ENCODE results near the gene CMIP. TPM values are rescaled to one million over a fixed set of nuclear protein-coding genes. Genes with fewer than 3 reads are reported as not detected.

Gene CMIP
- total and polyA plus RNA-seq, 10 of the 15 experiments (the other 5 are each of a cell fraction or from before 2014, with no cell fraction given) = 1.2 to 43.2 (median 4.4) TPM

DNA sequence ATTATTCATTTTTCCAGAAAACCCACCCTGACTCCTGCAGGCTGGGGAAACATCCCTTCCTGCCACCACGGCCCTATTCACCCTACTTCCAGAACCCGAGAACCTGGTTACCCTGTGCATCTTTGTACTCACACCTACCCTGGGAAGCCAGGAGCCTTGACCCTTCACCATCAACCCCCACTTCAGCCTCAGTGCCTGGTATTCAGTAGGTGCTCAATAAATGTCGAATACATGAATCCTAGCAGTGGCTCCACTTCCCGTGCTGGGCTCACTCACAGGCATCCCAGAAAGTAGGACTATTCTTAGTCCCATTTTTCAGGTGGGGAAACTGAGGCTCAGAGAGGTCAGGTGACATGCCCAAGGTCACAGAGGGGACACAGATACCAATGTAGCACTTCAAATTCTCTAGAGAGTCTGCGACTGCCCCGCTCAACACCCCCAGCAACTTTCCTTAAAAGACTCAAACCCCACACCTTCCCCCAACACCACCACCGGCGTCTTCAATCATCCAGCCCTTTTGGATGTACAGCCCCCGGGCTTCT is 36.1 kb upstream of the CMIP start (continued):
- TF ChIP-seq CBX5 (IDR thresholded peaks at IDR 0.05; ENCODE audit: low read depth) (no peak), POU2F2 (IDR thresholded peaks at IDR 0.05; ENCODE audit: borderline replicate concordance, low read depth, low read length) (no peak), RAD51 (IDR thresholded peaks at IDR 0.05) (no peak)

DNA sequence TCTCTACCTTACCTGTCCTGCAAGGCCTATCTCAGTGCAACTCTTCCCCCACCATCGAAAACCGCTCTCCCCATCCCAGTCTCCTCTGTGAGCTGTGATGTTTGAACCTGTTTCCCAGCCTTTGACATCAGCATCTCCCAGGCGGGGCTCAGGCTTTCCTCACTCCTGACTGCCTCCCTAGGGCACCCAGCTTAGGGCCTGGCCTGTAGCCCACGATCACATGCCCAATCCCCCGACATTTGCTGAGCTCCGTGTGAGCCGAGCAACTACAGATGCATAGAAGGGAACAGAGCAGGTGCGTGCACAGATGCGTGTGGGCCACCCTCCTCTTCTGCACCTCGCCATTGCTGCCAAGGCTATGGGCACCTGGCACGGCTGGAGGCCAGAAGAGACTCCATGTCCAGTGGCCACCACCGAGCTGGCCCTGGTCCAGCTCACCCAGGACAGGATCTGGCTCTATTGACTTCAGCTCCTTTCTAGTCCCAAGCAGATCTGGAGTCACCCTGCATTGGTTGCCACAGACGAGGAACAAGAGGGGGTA is 35.5 kb upstream of the CMIP start:
- Histone ChIP-seq H3K79me2 (ENCODE audit: control insufficient read depth, insufficient read depth, low read length) (no peaks in the 10 kb centered on the region), H3K9me3 (replicated peaks; ENCODE audit: control insufficient read depth, insufficient read depth, low read length) (no peaks in the 10 kb centered on the region), H3K4me3 (no peak overlapping the region), H4K20me1 (ENCODE audit: control insufficient read depth, insufficient read depth) (no peaks in the 10 kb centered on the region), H3K4me2 (ENCODE audit: control insufficient read depth, insufficient read depth) (no peak overlapping the region), H3K9ac (ENCODE audit: control insufficient read depth, insufficient read depth, low read length) (no peak overlapping the region), H3K36me3 (ENCODE audit: control insufficient read depth in 2 of 2, insufficient read depth in 2 of 2, low read length in 1 of 2) (no peaks in the 10 kb centered on the region), H3K27me3 (replicated peaks in 1 of 2; ENCODE audit: control insufficient read depth in 2 of 2, insufficient read depth in 2 of 2, low read length in 1 of 2) (no peaks in the 10 kb centered on the region; a peak in 2 of 4 replicates), H3K27ac (ENCODE audit: control insufficient read depth, insufficient read depth) (no peak overlapping the region), H3K4me1 (ENCODE audit: control insufficient read depth, insufficient read depth, low read length) (no peaks in the 10 kb centered on the region), H2AFZ (ENCODE audit: control insufficient read depth, low read depth, low read length) (no peak overlapping the region)
- CTCF ChIA-PET = interaction anchor here (0.9 to 1.2 kb wide), 3 partner anchors 15 to 306 kb away, joined by 3 to 4 read pairs (median 3); no protein-coding TSS in a partner anchor
- in situ Hi-C loops (cut with MboI) = loop anchor here (10.0 kb wide), 1 partner anchor 316 kb away; no protein-coding TSS in a partner anchor
- ATAC-seq (no peak), DNase-seq (ENCODE audit: low read depth, low spot score) (no peak), FAIRE-seq (no peak)
- BruUV-seq (replicated peaks) = no TSS peak
- SMC1A ChIA-PET (ENCODE audit: uncharacterized antibody, unreplicated experiment) = interaction anchor here (1.1 to 1.6 kb wide), 2 partner anchors 70 to 446 kb away, joined by 3 read pairs; no protein-coding TSS in a partner anchor
- intact Hi-C loops (cut with micrococcal nuclease; ENCODE audit: unreplicated experiment) = no loop called here
- RAD21 ChIA-PET (ENCODE audit: unreplicated experiment) = interaction anchor here (0.7 to 0.8 kb wide), 2 partner anchors 9 to 44 kb away, joined by 3 read pairs; no protein-coding TSS in a partner anchor
- 52% methylated on average over 13 of the region's 13 CpGs for WGBS (ENCODE audit: insufficient coverage, insufficient replicate concordance, low lambda C conversion rate, missing lambda C conversion rate)
- POLR2A ChIA-PET = no interaction called here
- TF ChIP-seq IKZF2 (IDR thresholded peaks at IDR 0.05) (no peak), CREB1 (IDR thresholded peaks at IDR 0.05; ENCODE audit: low read depth) (no peak), JUND (IDR thresholded peaks at IDR 0.05; ENCODE audit: low read depth, low read length) (no peak), POLR2AphosphoS5 (IDR thresholded peaks at IDR 0.05; ENCODE audit: low read length) (no peak), MTA2 (IDR thresholded peaks at IDR 0.05; ENCODE audit: low read depth) (no peak), TARDBP (IDR thresholded peaks at IDR 0.05; ENCODE audit: borderline replicate concordance) (no peak), RFX5 (IDR thresholded peaks at IDR 0.05; ENCODE audit: low read depth, low read length) (no peak), NR2C2 (IDR thresholded peaks at IDR 0.05; ENCODE audit: borderline replicate concordance, control insufficient read depth, insufficient read length, low read depth) (no peak), MEF2B (IDR thresholded peaks at IDR 0.05; ENCODE audit: partially characterized antibody, poor library complexity, severe bottlenecking) (no peak), HDGF (IDR thresholded peaks at IDR 0.05) (no peak)
- TF ChIP-seq, protein P1, sequence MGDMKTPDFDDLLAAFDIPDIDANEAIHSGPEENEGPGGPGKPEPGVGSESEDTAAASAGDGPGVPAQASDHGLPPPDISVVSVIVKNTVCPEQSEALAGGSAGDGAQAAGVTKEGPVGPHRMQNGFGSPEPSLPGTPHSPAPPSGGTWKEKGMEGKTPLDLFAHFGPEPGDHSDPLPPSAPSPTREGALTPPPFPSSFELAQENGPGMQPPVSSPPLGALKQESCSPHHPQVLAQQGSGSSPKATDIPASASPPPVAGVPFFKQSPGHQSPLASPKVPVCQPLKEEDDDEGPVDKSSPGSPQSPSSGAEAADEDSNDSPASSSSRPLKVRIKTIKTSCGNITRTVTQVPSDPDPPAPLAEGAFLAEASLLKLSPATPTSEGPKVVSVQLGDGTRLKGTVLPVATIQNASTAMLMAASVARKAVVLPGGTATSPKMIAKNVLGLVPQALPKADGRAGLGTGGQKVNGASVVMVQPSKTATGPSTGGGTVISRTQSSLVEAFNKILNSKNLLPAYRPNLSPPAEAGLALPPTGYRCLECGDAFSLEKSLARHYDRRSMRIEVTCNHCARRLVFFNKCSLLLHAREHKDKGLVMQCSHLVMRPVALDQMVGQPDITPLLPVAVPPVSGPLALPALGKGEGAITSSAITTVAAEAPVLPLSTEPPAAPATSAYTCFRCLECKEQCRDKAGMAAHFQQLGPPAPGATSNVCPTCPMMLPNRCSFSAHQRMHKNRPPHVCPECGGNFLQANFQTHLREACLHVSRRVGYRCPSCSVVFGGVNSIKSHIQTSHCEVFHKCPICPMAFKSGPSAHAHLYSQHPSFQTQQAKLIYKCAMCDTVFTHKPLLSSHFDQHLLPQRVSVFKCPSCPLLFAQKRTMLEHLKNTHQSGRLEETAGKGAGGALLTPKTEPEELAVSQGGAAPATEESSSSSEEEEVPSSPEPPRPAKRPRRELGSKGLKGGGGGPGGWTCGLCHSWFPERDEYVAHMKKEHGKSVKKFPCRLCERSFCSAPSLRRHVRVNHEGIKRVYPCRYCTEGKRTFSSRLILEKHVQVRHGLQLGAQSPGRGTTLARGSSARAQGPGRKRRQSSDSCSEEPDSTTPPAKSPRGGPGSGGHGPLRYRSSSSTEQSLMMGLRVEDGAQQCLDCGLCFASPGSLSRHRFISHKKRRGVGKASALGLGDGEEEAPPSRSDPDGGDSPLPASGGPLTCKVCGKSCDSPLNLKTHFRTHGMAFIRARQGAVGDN (IDR thresholded peaks at IDR 0.05) = no peak
- TF ChIP-seq, protein P2, sequence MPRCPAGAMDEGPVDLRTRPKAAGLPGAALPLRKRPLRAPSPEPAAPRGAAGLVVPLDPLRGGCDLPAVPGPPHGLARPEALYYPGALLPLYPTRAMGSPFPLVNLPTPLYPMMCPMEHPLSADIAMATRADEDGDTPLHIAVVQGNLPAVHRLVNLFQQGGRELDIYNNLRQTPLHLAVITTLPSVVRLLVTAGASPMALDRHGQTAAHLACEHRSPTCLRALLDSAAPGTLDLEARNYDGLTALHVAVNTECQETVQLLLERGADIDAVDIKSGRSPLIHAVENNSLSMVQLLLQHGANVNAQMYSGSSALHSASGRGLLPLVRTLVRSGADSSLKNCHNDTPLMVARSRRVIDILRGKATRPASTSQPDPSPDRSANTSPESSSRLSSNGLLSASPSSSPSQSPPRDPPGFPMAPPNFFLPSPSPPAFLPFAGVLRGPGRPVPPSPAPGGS (IDR thresholded peaks at IDR 0.05; ENCODE audit: borderline replicate concordance, insufficient read depth, low read depth, low read length, poor library complexity, severe bottlenecking) = no peak
- TF ChIP-seq, protein P3, sequence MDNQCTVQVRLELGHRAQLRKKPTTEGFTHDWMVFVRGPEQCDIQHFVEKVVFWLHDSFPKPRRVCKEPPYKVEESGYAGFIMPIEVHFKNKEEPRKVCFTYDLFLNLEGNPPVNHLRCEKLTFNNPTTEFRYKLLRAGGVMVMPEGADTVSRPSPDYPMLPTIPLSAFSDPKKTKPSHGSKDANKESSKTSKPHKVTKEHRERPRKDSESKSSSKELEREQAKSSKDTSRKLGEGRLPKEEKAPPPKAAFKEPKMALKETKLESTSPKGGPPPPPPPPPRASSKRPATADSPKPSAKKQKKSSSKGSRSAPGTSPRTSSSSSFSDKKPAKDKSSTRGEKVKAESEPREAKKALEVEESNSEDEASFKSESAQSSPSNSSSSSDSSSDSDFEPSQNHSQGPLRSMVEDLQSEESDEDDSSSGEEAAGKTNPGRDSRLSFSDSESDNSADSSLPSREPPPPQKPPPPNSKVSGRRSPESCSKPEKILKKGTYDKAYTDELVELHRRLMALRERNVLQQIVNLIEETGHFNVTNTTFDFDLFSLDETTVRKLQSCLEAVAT (IDR thresholded peaks at IDR 0.05) = no peak

All from GM12878 (cell line).